ENCODE measurements around the gene PRKG1. TPM values are rescaled to one million over a fixed set of nuclear protein-coding genes. Genes with fewer than 3 reads are reported as not detected.
A peak's percentile ranks its signal among the peaks of the same experiment; 100 is the strongest.

The PRKG1 gene
- polyA plus RNA-seq, 1 donor (not counting 4 experiments of a cell fraction or from before 2014, with no cell fraction given) = 0.24 TPM

DNA sequence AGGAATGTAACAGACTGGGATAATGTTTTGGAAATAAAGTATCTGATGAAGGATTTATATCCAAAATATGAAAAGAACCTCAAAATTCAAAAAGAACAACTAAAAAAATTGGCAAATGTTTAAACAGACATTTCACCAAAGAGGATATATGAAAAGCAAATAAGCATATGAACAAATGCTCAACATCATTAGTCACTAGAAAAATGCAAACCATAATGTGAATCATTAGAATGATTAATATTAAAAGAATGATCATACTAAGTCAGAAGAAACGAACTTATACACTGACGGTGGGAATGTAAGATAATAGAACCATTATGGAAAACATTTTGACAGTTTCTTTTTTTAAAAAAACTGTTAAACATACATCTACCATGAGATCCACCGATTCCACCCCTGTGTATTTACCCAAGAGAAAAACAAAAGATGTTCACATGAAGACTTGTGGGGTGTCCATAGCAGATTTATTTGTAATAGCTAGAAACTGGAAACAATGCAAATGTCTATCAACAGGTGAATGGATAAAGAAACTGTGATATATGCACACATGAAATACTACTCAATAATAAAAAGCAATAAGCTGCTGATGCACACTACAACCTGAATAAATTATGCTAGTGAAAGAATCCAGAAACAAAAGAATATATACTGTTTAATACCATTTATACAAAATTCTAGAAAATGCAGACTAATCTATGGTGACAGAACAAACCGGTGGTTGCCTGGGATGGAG is 35.7 kb downstream of the PRKG1 start:
- Histone ChIP-seq H3K27me3 (ENCODE audit: control insufficient read depth, extremely low read depth, insufficient read depth, low read length) (no peaks in the 10 kb centered on the region), H2AFZ (ENCODE audit: control insufficient read depth, low read length) (no peak overlapping the region), H3K4me2 (ENCODE audit: control insufficient read depth, extremely low read depth, insufficient read depth, low read depth, low read length) (peak overlapping the region; percentile 73), H3K9me1 (ENCODE audit: control insufficient read depth, extremely low read depth, insufficient read depth, low read length) (no peaks in the 10 kb centered on the region), H3K4me3 (ENCODE audit: control insufficient read depth in 2 of 3, extremely low read depth in 1 of 3, insufficient read depth in 2 of 3, low read depth in 1 of 3, low read length in 3 of 3) (peak overlapping the region in 1 of 3 experiments; percentile 44), H4K20me1 (ENCODE audit: control insufficient read depth, extremely low read depth, insufficient read depth, low read length) (no peaks in the 10 kb centered on the region), H3K9me3 (ENCODE audit: control insufficient read depth, low read depth, low read length) (no peaks in the 10 kb centered on the region), H3K79me2 (ENCODE audit: control insufficient read depth, insufficient read depth, low read length) (no peaks in the 10 kb centered on the region), H3K9ac (ENCODE audit: control insufficient read depth, extremely low read depth, insufficient read depth, low read length) (no peak overlapping the region), H3K4me1 (ENCODE audit: control insufficient read depth, extremely low read depth, insufficient read depth, low read length) (peaks cover 16% of the 10 kb centered on the region), H3K27ac (ENCODE audit: control insufficient read depth, insufficient read depth, low read length) (peak overlapping the region; percentile 34), H3K36me3 (ENCODE audit: control insufficient read depth in 2 of 2, extremely low read depth in 1 of 2, insufficient read depth in 2 of 2, low read length in 2 of 2) (no peaks in the 10 kb centered on the region)
- FAIRE-seq (peak; percentile 46), DNase-seq (ENCODE audit: low read depth, low spot score) (no peak)
- dilution Hi-C loops (cut with MboI; ENCODE audit: extremely low pct_ligation_motif_present, low sequenced_read_pairs) = no loop called here
- no peak for TF ChIP-seq EZH2 (IDR thresholded peaks at IDR 0.05; ENCODE audit: low read length)
- TF ChIP-seq CTCF (optimal IDR thresholded peaks at IDR 0.05 in 1 of 3, IDR thresholded peaks at IDR 0.05 in 1 of 3, conservative IDR thresholded peaks at IDR 0.05 in 1 of 3; ENCODE audit: extremely low read depth in 1 of 3, insufficient read depth in 2 of 3, low read length in 3 of 3) = no peak

DNA sequence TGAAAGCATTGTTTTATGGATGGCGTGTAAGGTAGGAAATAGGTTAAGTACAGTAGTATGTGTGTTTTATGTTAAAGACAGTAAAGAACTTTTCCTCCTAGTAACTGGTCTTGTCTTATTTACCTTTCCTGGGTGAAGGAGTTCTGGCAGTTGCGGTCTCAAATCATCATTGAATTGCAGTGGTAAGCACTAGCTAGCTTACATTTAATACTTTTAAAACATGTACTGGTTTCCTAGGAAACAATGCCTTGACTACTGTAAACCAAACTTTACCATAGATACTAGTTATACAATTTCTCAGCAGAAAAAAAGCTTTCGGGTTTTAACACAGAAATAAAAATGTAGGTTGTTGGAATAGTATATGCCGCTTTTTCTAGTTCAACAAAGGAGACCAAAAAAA is 37.7 kb downstream of the PRKG1 start:
- TF ChIP-seq CTCF (optimal IDR thresholded peaks at IDR 0.05 in 1 of 3, IDR thresholded peaks at IDR 0.05 in 1 of 3, conservative IDR thresholded peaks at IDR 0.05 in 1 of 3; ENCODE audit: extremely low read depth in 1 of 3, insufficient read depth in 2 of 3, low read length in 3 of 3) (no peak), EZH2 (IDR thresholded peaks at IDR 0.05; ENCODE audit: low read length) (no peak)
- no peaks in the 10 kb centered on the region for H3K36me3 ChIP-seq (ENCODE audit: control insufficient read depth in 2 of 2, extremely low read depth in 1 of 2, insufficient read depth in 2 of 2, low read length in 2 of 2)
- no peaks in the 10 kb centered on the region for H4K20me1 ChIP-seq (ENCODE audit: control insufficient read depth, extremely low read depth, insufficient read depth, low read length)
- FAIRE-seq (no peak), DNase-seq (ENCODE audit: low read depth, low spot score) (no peak)
- no peak overlapping the region for H3K27ac ChIP-seq (ENCODE audit: control insufficient read depth, insufficient read depth, low read length)
- H3K9me1 ChIP-seq (ENCODE audit: control insufficient read depth, extremely low read depth, insufficient read depth, low read length) = no peaks in the 10 kb centered on the region
- no peak overlapping the region for H2AFZ ChIP-seq (ENCODE audit: control insufficient read depth, low read length)
- H3K4me1 ChIP-seq (ENCODE audit: control insufficient read depth, extremely low read depth, insufficient read depth, low read length) = peaks cover 17% of the 10 kb centered on the region
- H3K9me3 ChIP-seq (ENCODE audit: control insufficient read depth, low read depth, low read length) = no peaks in the 10 kb centered on the region
- H3K4me2 ChIP-seq (ENCODE audit: control insufficient read depth, extremely low read depth, insufficient read depth, low read depth, low read length) = no peak overlapping the region
- no peaks in the 10 kb centered on the region for H3K79me2 ChIP-seq (ENCODE audit: control insufficient read depth, insufficient read depth, low read length)
- dilution Hi-C loops (cut with MboI; ENCODE audit: extremely low pct_ligation_motif_present, low sequenced_read_pairs) = no loop called here
- no peak overlapping the region for H3K4me3 ChIP-seq (ENCODE audit: control insufficient read depth in 2 of 3, extremely low read depth in 1 of 3, insufficient read depth in 2 of 3, low read depth in 1 of 3, low read length in 3 of 3)
- no peak overlapping the region for H3K9ac ChIP-seq (ENCODE audit: control insufficient read depth, extremely low read depth, insufficient read depth, low read length)
- H3K27me3 ChIP-seq (ENCODE audit: control insufficient read depth, extremely low read depth, insufficient read depth, low read length) = no peaks in the 10 kb centered on the region

Data from keratinocyte (primary cell).